ENCODE measurements around the gene PITPNB.

- TF ChIP-seq OSR1 (CRISPR knock-in tag; IDR thresholded peaks at IDR 0.05): no peak
- TF ChIP-seq RARB (CRISPR knock-in tag; IDR thresholded peaks at IDR 0.05): no peak
- TF ChIP-seq ZNF70 (CRISPR knock-in tag; IDR thresholded peaks at IDR 0.05): no peak
- no peak for TF ChIP-seq POU6F1 (CRISPR knock-in tag; IDR thresholded peaks at IDR 0.05; ENCODE audit: borderline replicate concordance, low read depth)
- no peak for TF ChIP-seq PATZ1 (CRISPR knock-in tag; IDR thresholded peaks at IDR 0.05; ENCODE audit: borderline replicate concordance)
- TF ChIP-seq CSRNP3 (CRISPR knock-in tag; IDR thresholded peaks at IDR 0.05): no peak
These were observed 18.9 kb downstream of the PITPNB start for GRCh38 chr22:27900153-27900552.
